ENCODE data around the gene GLIS1.

GLIS1 gene

DNA sequence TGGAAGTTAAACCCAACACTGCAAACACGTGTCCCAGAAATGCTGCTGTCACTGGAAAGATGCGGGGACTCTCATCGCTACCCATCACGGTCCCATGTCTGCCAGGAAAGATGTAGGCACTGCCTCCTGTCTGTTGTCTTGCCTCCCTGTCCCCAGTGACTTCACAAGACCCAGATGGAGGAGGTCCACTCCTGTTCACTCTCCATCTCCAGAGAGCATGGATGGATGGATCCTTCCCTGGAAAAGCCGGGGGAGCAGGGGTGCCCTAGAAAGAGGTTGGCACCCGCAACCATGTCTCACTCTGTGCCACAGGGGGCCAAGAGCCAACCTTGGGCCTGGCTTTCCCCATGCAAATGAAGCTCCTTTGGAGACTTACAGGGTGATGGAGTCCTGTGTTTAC lies 135.5 kb downstream of the GLIS1 start:
- Histone ChIP-seq H3K9me3 (ENCODE audit: insufficient read depth, low read depth, low read length) (no peaks in the 10 kb centered on the region), H3K4me1 (ENCODE audit: insufficient read depth, low read length, poor library complexity, severe bottlenecking) (peaks cover 30% of the 10 kb centered on the region), H3K9me2 (replicated peaks; ENCODE audit: low read depth, low read length) (no peaks in the 10 kb centered on the region), H3K79me2 (ENCODE audit: insufficient read depth, low read length) (no peaks in the 10 kb centered on the region), H3K4me2 (ENCODE audit: low read depth, low read length, poor library complexity, severe bottlenecking) (no peak overlapping the region), H4K20me1 (ENCODE audit: insufficient read depth, low read length, poor library complexity, severe bottlenecking) (no peaks in the 10 kb centered on the region), H3F3A (ENCODE audit: low read depth) (no peaks in the 10 kb centered on the region), H2AFZ (ENCODE audit: low read length) (no peak overlapping the region), H3K4me3 (ENCODE audit: low read length, poor library complexity, severe bottlenecking) (no peak overlapping the region), H3K36me3 (ENCODE audit: insufficient read depth, low read length) (no peaks in the 10 kb centered on the region), H3K9ac (ENCODE audit: low read depth, low read length, poor library complexity, severe bottlenecking) (no peak overlapping the region), H3K27me3 (ENCODE audit: insufficient read depth, low read length, poor library complexity, severe bottlenecking) (no peaks in the 10 kb centered on the region)
- no peak for TF ChIP-seq EZH2phosphoT487 (IDR thresholded peaks at IDR 0.05; ENCODE audit: borderline replicate concordance)
- TF ChIP-seq, protein P1, sequence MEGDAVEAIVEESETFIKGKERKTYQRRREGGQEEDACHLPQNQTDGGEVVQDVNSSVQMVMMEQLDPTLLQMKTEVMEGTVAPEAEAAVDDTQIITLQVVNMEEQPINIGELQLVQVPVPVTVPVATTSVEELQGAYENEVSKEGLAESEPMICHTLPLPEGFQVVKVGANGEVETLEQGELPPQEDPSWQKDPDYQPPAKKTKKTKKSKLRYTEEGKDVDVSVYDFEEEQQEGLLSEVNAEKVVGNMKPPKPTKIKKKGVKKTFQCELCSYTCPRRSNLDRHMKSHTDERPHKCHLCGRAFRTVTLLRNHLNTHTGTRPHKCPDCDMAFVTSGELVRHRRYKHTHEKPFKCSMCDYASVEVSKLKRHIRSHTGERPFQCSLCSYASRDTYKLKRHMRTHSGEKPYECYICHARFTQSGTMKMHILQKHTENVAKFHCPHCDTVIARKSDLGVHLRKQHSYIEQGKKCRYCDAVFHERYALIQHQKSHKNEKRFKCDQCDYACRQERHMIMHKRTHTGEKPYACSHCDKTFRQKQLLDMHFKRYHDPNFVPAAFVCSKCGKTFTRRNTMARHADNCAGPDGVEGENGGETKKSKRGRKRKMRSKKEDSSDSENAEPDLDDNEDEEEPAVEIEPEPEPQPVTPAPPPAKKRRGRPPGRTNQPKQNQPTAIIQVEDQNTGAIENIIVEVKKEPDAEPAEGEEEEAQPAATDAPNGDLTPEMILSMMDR (conservative IDR thresholded peaks at IDR 0.05; ENCODE audit: low read length) = no peak

- no peaks in the 10 kb centered on the region for H3F3A ChIP-seq (ENCODE audit: low read depth)
- no peaks in the 10 kb centered on the region for H3K36me3 ChIP-seq (ENCODE audit: insufficient read depth, low read length)
- H3K9me3 ChIP-seq (ENCODE audit: insufficient read depth, low read depth, low read length) = no peaks in the 10 kb centered on the region
- H2AFZ ChIP-seq (ENCODE audit: low read length) = no peak overlapping the region
- no peak overlapping the region for H3K4me3 ChIP-seq (ENCODE audit: low read length, poor library complexity, severe bottlenecking)
- no peaks in the 10 kb centered on the region for H3K27me3 ChIP-seq (ENCODE audit: insufficient read depth, low read length, poor library complexity, severe bottlenecking)
- no peaks in the 10 kb centered on the region for H4K20me1 ChIP-seq (ENCODE audit: insufficient read depth, low read length, poor library complexity, severe bottlenecking)
- H3K79me2 ChIP-seq (ENCODE audit: insufficient read depth, low read length) = no peaks in the 10 kb centered on the region
- no peak overlapping the region for H3K9ac ChIP-seq (ENCODE audit: low read depth, low read length, poor library complexity, severe bottlenecking)
- TF ChIP-seq, protein P1 (conservative IDR thresholded peaks at IDR 0.05; ENCODE audit: low read length) = no peak
- no peak for TF ChIP-seq EZH2phosphoT487 (IDR thresholded peaks at IDR 0.05; ENCODE audit: borderline replicate concordance)
- H3K4me2 ChIP-seq (ENCODE audit: low read depth, low read length, poor library complexity, severe bottlenecking) = no peak overlapping the region
- no peaks in the 10 kb centered on the region for H3K9me2 ChIP-seq (replicated peaks; ENCODE audit: low read depth, low read length)
- peaks cover 21% of the 10 kb centered on the region for H3K4me1 ChIP-seq (ENCODE audit: insufficient read depth, low read length, poor library complexity, severe bottlenecking)
Measured at GRCh38 chr1:53601867-53602775, 136.8 kb downstream of the GLIS1 start.

DNA sequence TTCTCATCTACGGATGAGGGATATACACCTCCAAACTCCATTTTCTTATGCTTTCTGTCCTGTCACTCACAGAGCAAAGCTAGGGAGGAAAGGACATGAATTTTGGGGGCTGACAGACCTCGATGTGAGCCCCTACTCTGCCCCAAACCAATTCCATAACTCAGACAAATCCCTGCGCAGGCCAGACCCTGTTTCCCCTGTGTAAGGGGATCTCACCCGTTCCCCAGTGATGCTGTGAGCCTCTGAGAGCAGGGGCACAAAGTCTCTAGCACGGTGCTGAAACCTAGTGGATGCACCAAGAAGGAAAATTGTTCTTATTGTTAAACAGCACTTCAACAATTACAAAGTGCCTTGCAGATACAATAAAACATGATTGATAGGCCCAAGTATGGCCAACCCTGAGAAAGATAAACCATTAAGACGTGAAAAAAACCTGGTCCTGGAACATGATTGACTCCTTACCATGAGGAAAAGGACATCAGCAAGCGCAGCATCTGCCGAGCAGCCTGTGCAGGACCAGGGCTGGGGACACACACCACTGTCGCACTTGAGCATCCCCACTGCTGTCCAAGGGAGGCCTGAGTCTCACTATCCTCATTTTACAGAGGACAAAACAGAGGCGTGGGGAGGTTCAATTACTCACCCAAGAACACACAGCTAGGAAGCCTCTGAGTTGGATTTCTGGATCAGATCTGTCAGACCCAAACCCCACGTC lies 137.8 kb downstream of the GLIS1 start:
- Histone ChIP-seq H3K4me1 (ENCODE audit: insufficient read depth, low read length, poor library complexity, severe bottlenecking) (peaks cover 21% of the 10 kb centered on the region), H4K20me1 (ENCODE audit: insufficient read depth, low read length, poor library complexity, severe bottlenecking) (no peaks in the 10 kb centered on the region), H3K4me2 (ENCODE audit: low read depth, low read length, poor library complexity, severe bottlenecking) (no peak overlapping the region), H3K9me2 (replicated peaks; ENCODE audit: low read depth, low read length) (no peaks in the 10 kb centered on the region), H3K4me3 (ENCODE audit: low read length, poor library complexity, severe bottlenecking) (no peak overlapping the region), H2AFZ (ENCODE audit: low read length) (0 out of 2 replicates have a peak overlapping the region, but pooled peaks have one; percentile 3), H3F3A (ENCODE audit: low read depth) (no peaks in the 10 kb centered on the region), H3K27me3 (ENCODE audit: insufficient read depth, low read length, poor library complexity, severe bottlenecking) (no peaks in the 10 kb centered on the region), H3K36me3 (ENCODE audit: insufficient read depth, low read length) (no peaks in the 10 kb centered on the region), H3K9ac (ENCODE audit: low read depth, low read length, poor library complexity, severe bottlenecking) (no peak overlapping the region), H3K9me3 (ENCODE audit: insufficient read depth, low read depth, low read length) (no peaks in the 10 kb centered on the region), H3K79me2 (ENCODE audit: insufficient read depth, low read length) (no peaks in the 10 kb centered on the region)
- no peak for TF ChIP-seq EZH2phosphoT487 (IDR thresholded peaks at IDR 0.05; ENCODE audit: borderline replicate concordance)
- TF ChIP-seq, protein P1 (conservative IDR thresholded peaks at IDR 0.05; ENCODE audit: low read length) = no peak
